HPDE6-E6E7 (cell line): Measurements from ENCODE around the gene VPS11.
A peak's percentile ranks its signal among the peaks of the same experiment; 100 is the strongest.

Source experiments
- DNase-seq: peaks from one replicate; pipeline ENCODE4 v3.0.0; 2011; ENCODE audit warnings: missing footprints; ENCODE audit errors: extremely low spot score

Gene VPS11

GRCh38 chr11:119121008-119121810 is 53.6 kb downstream of the VPS11 start, which contains the start of gene HINFP:
Gene HINFP (plus strand): TSS chr11:119121580. CDS start chr11:119126945, 5,365 bp downstream.
- DNase-seq = peak; percentile 99

GRCh38 chr11:119121811-119122124 is 54.1 kb downstream of the VPS11 start:
- DNase-seq = peak; percentile 33

DNA sequence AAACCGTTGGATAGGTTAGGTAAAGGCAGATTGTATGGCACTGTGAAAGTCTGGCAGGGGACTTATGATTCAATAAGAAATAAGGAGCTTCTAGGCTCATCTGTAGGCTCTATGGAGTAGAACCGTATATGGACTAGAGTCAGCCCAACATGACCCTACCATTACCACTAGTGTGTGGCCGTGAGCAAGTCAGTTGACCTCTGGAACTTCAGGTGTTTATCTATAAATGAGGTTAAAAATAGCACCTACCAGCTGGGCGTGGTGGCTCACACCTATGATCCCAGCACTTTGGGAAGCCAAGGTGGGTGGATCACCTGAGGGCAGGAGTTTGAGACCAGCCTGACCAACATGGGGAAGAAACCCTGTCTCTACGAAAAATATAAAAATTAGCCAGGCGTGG is 58.2 kb downstream of the VPS11 start:
- no peak for DNase-seq

DNA sequence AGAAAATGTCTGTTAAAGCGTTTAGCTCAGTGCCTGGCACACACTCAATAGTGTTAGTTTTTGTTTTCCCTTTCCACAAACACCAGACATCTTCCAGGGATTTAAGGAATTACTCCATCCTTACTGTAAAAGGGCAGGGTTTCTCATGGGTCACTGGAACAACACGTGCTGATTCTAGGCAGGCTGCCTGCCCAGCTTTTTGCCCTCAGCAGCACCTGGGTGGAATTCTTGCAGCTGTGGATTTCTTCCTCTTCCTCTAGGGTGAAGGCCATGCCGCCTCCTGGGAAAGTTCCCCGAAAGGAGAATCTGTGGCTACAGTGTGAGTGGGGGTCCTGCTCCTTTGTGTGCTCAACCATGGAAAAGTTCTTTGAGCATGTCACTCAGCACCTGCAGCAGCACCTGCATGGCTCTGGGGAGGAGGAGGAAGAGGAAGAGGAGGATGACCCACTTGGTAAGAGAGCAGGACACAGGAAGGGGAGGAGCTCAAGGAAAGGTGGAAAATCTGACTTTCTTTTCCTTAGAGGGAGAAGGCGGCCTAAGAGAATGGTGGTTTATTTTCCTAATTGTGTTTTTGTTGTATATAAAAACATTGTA is 59.2 kb downstream of the VPS11 start:
- DNase-seq = no peak

GRCh38 chr11:119130662-119131061 is 63.0 kb downstream of the VPS11 start:
- no peak for DNase-seq
